SK-N-SH (cell line): ENCODE measurements around the gene RGS14. TPM values are rescaled to one million over a fixed set of nuclear protein-coding genes. Genes with fewer than 3 reads are reported as not detected.
A peak's percentile ranks its signal among the peaks of the same experiment; 100 is the strongest.

Experiments used
- CTCF ChIA-PET: fragments of 300-600, 350-600 bp; formaldehyde crosslinking; extraction: SDS; loops from one replicate; lab custom pipeline; 2021; lab: Yijun Ruan, JAX
- POLR2A ChIA-PET: fragments of 350-600 bp; sonication (Branson Sonifier 250); formaldehyde crosslinking; extraction: SDS; loops from one replicate; lab custom pipeline; 2020; ENCODE audit warnings: antibody characterized with exemption, inconsistent platforms; lab: Yijun Ruan, JAX
- DNase-seq: peaks from one replicate; pipeline ENCODE4 v3.0.0; 2012
- H2AFZ ChIP-seq: fragments of 200-600 bp; sonication (generic); 2 replicates; pipeline ENCODE4 v1.8.1; 2016; ENCODE audit warnings: antibody characterized with exemption, mild to moderate bottlenecking, low read depth
- H3F3A ChIP-seq: fragments of 200-600 bp; sonication (generic); replicated peaks from 2 replicates; pipeline ENCODE3; 2016; ENCODE audit warnings: antibody characterized with exemption, mild to moderate bottlenecking; ENCODE audit not compliant: insufficient read depth
- H3K27ac ChIP-seq, 2 experiments: fragments of 200-500 bp in 1 of 2; fragments of 200-600 bp in 1 of 2; sonication (Bioruptor generic) in 1 of 2; sonication (generic), shearing (Covaris generic) in 1 of 2; 2 replicates each; pipeline versions ENCODE4 v1.5.1 to v1.6.1; 2014 to 2016; ENCODE audit warnings: low read depth in 2 of 2, inconsistent platforms in 1 of 2, low read length in 1 of 2, mild to moderate bottlenecking in 1 of 2, mixed read lengths in 1 of 2
- H3K27me3 ChIP-seq: fragments of 200-600 bp; sonication (generic), shearing (Covaris generic); 2 replicates; pipeline ENCODE4 v1.6.1; 2016; ENCODE audit warnings: mixed run types; ENCODE audit not compliant: insufficient read depth
- H3K36me3 ChIP-seq, 2 experiments: fragments of 200-500 bp in 1 of 2; fragments of 200-600 bp in 1 of 2; sonication (Bioruptor generic) in 1 of 2; sonication (generic) in 1 of 2; replicated peaks in 1 of 2; 2 replicates each; pipeline versions ENCODE3 to v1.5.1; 2014 to 2016; ENCODE audit warnings: low read length in 1 of 2, mild to moderate bottlenecking in 1 of 2; ENCODE audit not compliant: insufficient read depth in 2 of 2, control insufficient read depth in 1 of 2
- H3K4me1 ChIP-seq, 2 experiments: fragments of 200-500 bp in 1 of 2; fragments of 200-600 bp in 1 of 2; sonication (Bioruptor generic) in 1 of 2; sonication (generic), shearing (Covaris generic) in 1 of 2; 2 replicates each; pipeline versions ENCODE4 v1.5.1 to v1.6.1; 2014 to 2016; ENCODE audit warnings: low read depth in 1 of 2, low read length in 1 of 2, mixed run types in 1 of 2; ENCODE audit not compliant: insufficient read depth in 2 of 2, control insufficient read depth in 1 of 2
- H3K4me2 ChIP-seq: fragments of 200-600 bp; sonication (generic), shearing (Covaris generic); 2 replicates; pipeline ENCODE4 v1.6.1; 2017; ENCODE audit warnings: mixed run types
- H3K4me3 ChIP-seq, 2 experiments: fragments of 200-500 bp in 1 of 2; fragments of 200-600 bp in 1 of 2; sonication (Bioruptor generic) in 1 of 2; sonication (generic), shearing (Covaris generic) in 1 of 2; 2 replicates each; pipeline versions ENCODE4 v1.5.1 to v1.8.1; 2014 to 2016; ENCODE audit warnings: low read depth in 2 of 2, inconsistent platforms in 1 of 2, low read length in 1 of 2, mild to moderate bottlenecking in 1 of 2, mixed read lengths in 1 of 2, moderate library complexity in 1 of 2
- H3K79me2 ChIP-seq: fragments of 200-600 bp; sonication (generic); 2 replicates; pipeline ENCODE4 v1.8.1; 2017; ENCODE audit warnings: mild to moderate bottlenecking; ENCODE audit not compliant: insufficient read depth
- H3K9ac ChIP-seq: fragments of 200-600 bp; sonication (generic); 2 replicates; pipeline ENCODE4 v1.6.1; 2017; ENCODE audit warnings: mixed run types
- H3K9me2 ChIP-seq: fragments of 200-600 bp; sonication (generic); 2 replicates; pipeline ENCODE4 v1.6.1; 2017; ENCODE audit warnings: mixed run types
- H3K9me3 ChIP-seq: fragments of 200-600 bp; sonication (generic); 2 replicates; pipeline ENCODE4 v1.6.1; 2017; ENCODE audit warnings: mixed run types, mild to moderate bottlenecking, moderate library complexity
- H4K20me1 ChIP-seq: fragments of 200-600 bp; sonication (generic); 2 replicates; pipeline ENCODE4 v1.6.1; 2017; ENCODE audit warnings: mild to moderate bottlenecking, mixed run types; ENCODE audit not compliant: insufficient read depth
- FOSL2 ChIP-seq: IDR thresholded peaks from 2 replicates; pipeline ENCODE4 v1.4.0; 2012; ENCODE audit warnings: low read depth, mild to moderate bottlenecking, moderate library complexity, borderline replicate concordance
- FOXJ3 ChIP-seq: sonication (generic); formaldehyde crosslinking; IDR thresholded peaks from 2 replicates; pipeline ENCODE4 v1.5.1; 2020; ENCODE audit warnings: mild to moderate bottlenecking, missing genetic modification reagents
- JUND ChIP-seq: IDR thresholded peaks from 2 replicates; pipeline ENCODE4 v1.4.0; 2012
- NFIC ChIP-seq: IDR thresholded peaks from 2 replicates; pipeline ENCODE4 v1.4.0; 2012; ENCODE audit warnings: borderline replicate concordance
- POLR2AphosphoS5 ChIP-seq: IDR thresholded peaks from 2 replicates; pipeline ENCODE4 v1.6.1; 2012; ENCODE audit warnings: low read depth, low read length
- RAD21 ChIP-seq: IDR thresholded peaks from 2 replicates; pipeline ENCODE4 v1.6.1; 2012; ENCODE audit warnings: mild to moderate bottlenecking, low read length
- RCOR1 ChIP-seq: fragments of 150-350 bp; IDR thresholded peaks from 2 replicates; pipeline ENCODE4 v1.6.1; 2017; ENCODE audit warnings: antibody characterized with exemption, low read length
- SIN3A ChIP-seq: IDR thresholded peaks from 2 replicates; pipeline ENCODE4 v1.6.1; 2012; ENCODE audit warnings: low read depth, mild to moderate bottlenecking, low read length, moderate library complexity, borderline replicate concordance
- SMC3 ChIP-seq: IDR thresholded peaks from 2 replicates; pipeline ENCODE4 v1.6.1; 2012; ENCODE audit warnings: low read depth, low read length, improper control_type of control experiment
- TEAD4 ChIP-seq: IDR thresholded peaks from 2 replicates; pipeline ENCODE4 v1.4.0; 2012; ENCODE audit warnings: mild to moderate bottlenecking, borderline replicate concordance; ENCODE audit not compliant: insufficient read depth
- ZBTB33 ChIP-seq: IDR thresholded peaks from 2 replicates; pipeline ENCODE4 v1.4.0; 2012; ENCODE audit warnings: low read depth, borderline replicate concordance
- WGBS: methylation state at CpG from one replicate; pipeline ENCODE4 v1.1.6; 2017; ENCODE audit warnings: low lambda C conversion rate; 5-methylcytosine and 5-hydroxymethylcytosine counted together
- polyA plus RNA-seq, 3 experiments: library from polyadenylated mRNA; depleted of rRNA; stranded (reverse); fragments of >200 nt; gene quantifications; 2 replicates each; pipeline ENCODE4 v1.2.3, GENCODE V29; 2012

RGS14 gene
- polyA plus RNA-seq, 1 of the 3 experiments (the other 2 are of a cell fraction), result 26.5 TPM

DNA sequence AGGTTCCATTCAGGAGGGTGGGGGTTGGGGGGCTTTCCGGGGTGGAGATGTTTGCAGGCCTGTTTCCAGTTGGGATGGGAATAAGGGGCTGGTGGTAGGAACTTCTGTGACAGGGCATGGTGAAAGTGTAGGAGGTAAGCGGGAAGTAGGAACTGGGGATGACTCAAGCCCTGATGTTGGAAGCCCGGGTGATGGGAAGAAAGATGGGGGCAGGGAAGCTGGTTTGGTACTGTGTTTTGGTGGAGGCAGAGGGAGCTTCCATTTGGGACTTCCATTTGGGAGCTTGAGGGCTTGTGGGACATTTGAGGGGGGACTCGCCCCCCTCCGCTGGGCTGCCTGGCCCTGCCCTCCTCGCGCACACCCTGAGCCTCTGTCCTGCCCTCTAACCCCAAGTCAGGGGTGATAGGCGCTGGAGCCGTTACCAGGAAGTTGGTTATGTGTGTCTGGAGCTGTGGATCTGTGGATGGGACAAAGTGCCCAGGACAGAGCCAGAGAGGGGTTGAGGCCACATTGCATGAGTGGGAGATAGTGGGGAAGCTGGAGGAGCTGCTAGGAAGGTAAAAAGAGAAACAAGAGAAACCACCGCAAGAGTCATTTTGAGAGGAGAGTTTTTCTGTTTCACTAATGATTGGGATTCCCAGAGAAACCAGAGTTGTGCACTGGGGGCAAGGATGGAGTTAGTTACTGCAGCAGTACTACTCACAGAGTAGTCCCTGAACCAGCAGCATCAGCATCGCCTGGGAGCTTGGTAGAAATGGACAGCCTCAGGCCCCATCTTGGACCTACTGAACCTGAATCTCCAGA, 6.6 kb downstream of the RGS14 start:
- Histone ChIP-seq H3K9ac (no peak overlapping the region), H3K79me2 (no peaks in the 10 kb centered on the region), H3K36me3 (no peaks in the 10 kb centered on the region), H2AFZ (0 out of 2 replicates have a peak overlapping the region, but pooled peaks have one; percentile 16), H3K27me3 (no peaks in the 10 kb centered on the region), H3K4me2 (no peak overlapping the region), H3K4me3 (no peak overlapping the region), H3K9me2 (no peaks in the 10 kb centered on the region), H4K20me1 (no peaks in the 10 kb centered on the region), H3K9me3 (no peaks in the 10 kb centered on the region), H3F3A (peaks cover 15% of the 10 kb centered on the region), H3K27ac (no peak overlapping the region), H3K4me1 (peaks cover 11 to 38% of the 10 kb centered on the region in 2 experiments)
- CTCF ChIA-PET, result interaction anchor here (0.8 to 1.5 kb wide), 4 partner anchors 12 to 252 kb away, joined by 3 to 6 read pairs (median 4); partner anchors contain the start of gene LMAN2
- 82% methylated on average over 11 of the region's 11 CpGs for WGBS
- POLR2A ChIA-PET, result no interaction called here
- DNase-seq, result no peak
- TF ChIP-seq JUND, result no peak
- TF ChIP-seq ZBTB33, result no peak
- TF ChIP-seq SMC3, result no peak
- TF ChIP-seq RAD21, result no peak
- no peak for TF ChIP-seq FOSL2
- TF ChIP-seq POLR2AphosphoS5, result no peak
- no peak for TF ChIP-seq RCOR1
- no peak for TF ChIP-seq TEAD4
- TF ChIP-seq SIN3A, result no peak

DNA sequence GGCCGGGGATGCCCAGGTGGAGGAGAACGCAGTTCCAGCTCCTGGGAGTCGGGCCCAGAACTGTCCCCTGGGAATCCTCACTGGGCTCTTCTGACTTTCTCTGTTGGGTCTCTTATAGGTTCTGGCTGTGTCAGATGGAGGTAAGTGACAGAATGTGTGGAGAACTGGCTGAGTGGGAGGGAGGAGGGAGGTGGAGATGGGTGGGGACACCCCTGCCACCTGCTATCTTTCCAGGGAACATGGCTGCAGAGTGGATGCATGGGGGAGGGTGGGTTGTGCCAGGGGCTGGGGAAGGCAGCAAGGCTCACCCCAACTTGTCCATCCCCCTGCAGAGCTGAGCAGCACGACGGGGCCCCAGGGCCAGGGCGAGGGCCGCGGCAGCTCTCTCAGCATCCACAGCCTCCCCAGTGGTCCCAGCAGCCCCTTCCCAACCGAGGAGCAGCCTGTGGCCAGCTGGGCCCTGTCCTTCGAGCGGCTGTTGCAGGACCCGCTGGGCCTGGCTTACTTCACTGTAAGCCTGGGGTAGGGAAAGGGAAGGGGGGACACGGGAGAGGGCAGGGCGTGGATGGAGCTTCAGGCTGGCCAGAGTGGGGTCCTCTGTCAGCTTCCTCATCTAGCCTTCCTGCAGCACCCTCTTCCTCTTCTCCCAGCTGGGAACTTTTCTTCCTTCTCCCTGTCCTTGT, 8.3 kb downstream of the RGS14 start:
- peaks cover 15% of the 10 kb centered on the region for H3F3A ChIP-seq
- peak overlapping the region; percentile 79 to 93; a peak in 3 of 4 replicates for H3K27ac ChIP-seq
- no peak overlapping the region for H3K4me3 ChIP-seq
- CTCF ChIA-PET, result interaction anchor here (1.2 to 2.4 kb wide), 8 partner anchors 10 to 91 kb away, joined by 4 to 14 read pairs (median 7); partner anchors contain the start of gene LMAN2
- H2AFZ ChIP-seq, result peak overlapping the region; percentile 89; the same call in 1 of the 2 replicates
- peak overlapping the region; percentile 70 for H3K9ac ChIP-seq
- no peaks in the 10 kb centered on the region for H3K9me2 ChIP-seq
- H3K9me3 ChIP-seq, result no peaks in the 10 kb centered on the region
- POLR2A ChIA-PET, result interaction anchor here (1.3 to 2.1 kb wide), 2 partner anchors 15 to 188 kb away, joined by 4 to 18 read pairs; partner anchors contain the start of gene LMAN2
- no peak for TF ChIP-seq SMC3
- no peak for TF ChIP-seq RCOR1
- no peak for TF ChIP-seq FOXJ3 (CRISPR knock-in tag)
- TF ChIP-seq TEAD4, result no peak
- no peak for TF ChIP-seq NFIC
- TF ChIP-seq, all 33 proteins: peak for 0
- peaks cover 11 to 40% of the 10 kb centered on the region in 2 experiments for H3K4me1 ChIP-seq
- H3K36me3 ChIP-seq, result no peaks in the 10 kb centered on the region
- H4K20me1 ChIP-seq, result no peaks in the 10 kb centered on the region
- H3K27me3 ChIP-seq, result no peaks in the 10 kb centered on the region
- no peaks in the 10 kb centered on the region for H3K79me2 ChIP-seq
- WGBS, result 71% methylated on average over 8 of the region's 14 CpGs
- peak overlapping the region; percentile 80 for H3K4me2 ChIP-seq
- DNase-seq, result peak; percentile 63
